Right lobe of liver (tissue), 6 donors: ENCODE results near the gene PNPO. TPM values are rescaled to one million over a fixed set of nuclear protein-coding genes. Genes with fewer than 3 reads are reported as not detected.

Experiments
- ATAC-seq, 4 donors: fragments of 200-7000 bp; cut with Tn5 transposase; one replicate each; pipeline ENCODE4 v1.9.1; 2020; ENCODE audit warnings: mild to moderate bottlenecking in 4 of 4, moderate library complexity in 4 of 4
- DNase-seq, 3 donors: peaks; one replicate each; pipeline ENCODE4 v3.0.0-alpha.2; 2020
- H3K27ac ChIP-seq, 3 donors: fragments of 200-600 bp; one replicate each; pipeline ENCODE4 v1.8.0; 2022
- H3K27me3 ChIP-seq, 2 donors: fragments of 200-600 bp; one replicate each; pipeline ENCODE4 v1.8.0; 2022
- H3K36me3 ChIP-seq, 4 donors: fragments of 200-600 bp; sonication (generic) in 1 of 4; one replicate each; pipeline versions ENCODE4 v1.5.1 to v1.8.0; 2017 to 2022; ENCODE audit warnings: control low read depth in 1 of 4
- H3K4me1 ChIP-seq, 4 donors: fragments of 200-600 bp; sonication (generic) in 1 of 4; one replicate each; pipeline versions ENCODE4 v1.5.1 to v1.8.0; 2017 to 2022; ENCODE audit warnings: control low read depth in 1 of 4
- H3K4me3 ChIP-seq, 3 donors: fragments of 200-600 bp; one replicate each; pipeline ENCODE4 v1.8.0; 2022
- H3K9me3 ChIP-seq, 4 donors: fragments of 200-600 bp; sonication (generic) in 1 of 4; one replicate each; pipeline versions ENCODE4 v1.5.1 to v1.8.0; 2017 to 2022; ENCODE audit warnings: control low read depth in 1 of 4
- CTCF ChIP-seq, 4 donors: fragments of 200-600 bp in 3 of 4; fragments of 450-650 bp in 1 of 4; IDR thresholded peaks; one replicate each; pipeline versions ENCODE4 v1.5.1 to v1.8.0; 2016 to 2022; ENCODE audit warnings: antibody characterized with exemption in 4 of 4, mild to moderate bottlenecking in 2 of 4
- POLR2A ChIP-seq: fragments of 450-650 bp; IDR thresholded peaks from one replicate; pipeline ENCODE4 v1.6.1; 2017; ENCODE audit warnings: antibody characterized with exemption, mild to moderate bottlenecking
- WGBS: methylation state at CpG from one replicate; pipeline ENCODE4 v1.1.6; 2018; ENCODE audit warnings: low coverage, low lambda C conversion rate; ENCODE audit not compliant: insufficient coverage; ENCODE audit errors: missing lambda C conversion rate; 5-methylcytosine and 5-hydroxymethylcytosine counted together
- intact Hi-C, 2 donors: fragments of 100-400 bp; cut with DNase I; formaldehyde crosslinking; loops; one replicate each; pipeline versions ENCODE4 v1.11.2 to v1.14.1; 2022
- total RNA-seq, 6 experiments: library from RNA; depleted of rRNA in 2 of 6; stranded (reverse); fragments of >200 nt in 2 of 6; fragmentation: NEBNext Ultra II Directional in 3 of 6; extraction: Animal tissue kit (Norgen Biotek cat#: 25700) in 3 of 6; gene quantifications; one replicate each; pipeline versions ENCODE4 v1.1.0 to v1.2.4, GENCODE V29; 2016 to 2023
- donor health status: DM: no; HTN: yes; CAD: no.
- donor health status: DM: no; HTN: no; CAD: no.
- donor health status: DM: no; HTN: no; CAD: no.
- donor health status: DM: no; HTN: yes; CAD: no.
- donor health status: DM: no; HTN: yes; CAD: no.

PNPO gene
- total RNA-seq, 6 experiments from 2014 or later = 85.0 to 151 (median 124) TPM

- TF ChIP-seq POLR2A = no peak
- TF ChIP-seq CTCF (IDR thresholded peaks at IDR 0.05) = no peak
- H3K9me3 ChIP-seq = no peaks in the 10 kb centered on the region
- H3K27ac ChIP-seq = no peak overlapping the region
- intact Hi-C loops = no loop called here
- H3K4me3 ChIP-seq = no peak overlapping the region
- H3K27me3 ChIP-seq = no peaks in the 10 kb centered on the region
- no peaks in the 10 kb centered on the region for H3K4me1 ChIP-seq
- ATAC-seq = no peak
- 54% methylated on average over 5 of the region's 10 CpGs for WGBS
- H3K36me3 ChIP-seq = no peaks in the 10 kb centered on the region
- DNase-seq = no peak
Measured at GRCh38 chr17:47989159-47989558, 47.8 kb downstream of the PNPO start.

GRCh38 chr17:47989700-47990099 is 48.3 kb downstream of the PNPO start:
- H3K9me3 ChIP-seq = no peaks in the 10 kb centered on the region
- intact Hi-C loops = no loop called here
- DNase-seq (no peak), ATAC-seq (no peak)
- TF ChIP-seq POLR2A (no peak), CTCF (IDR thresholded peaks at IDR 0.05) (no peak)
- no peaks in the 10 kb centered on the region for H3K27me3 ChIP-seq
- no peaks in the 10 kb centered on the region for H3K4me1 ChIP-seq
- H3K4me3 ChIP-seq = no peak overlapping the region
- WGBS = 67% methylated on average over 1 of the region's 1 CpG
- H3K27ac ChIP-seq = no peak overlapping the region
- no peaks in the 10 kb centered on the region for H3K36me3 ChIP-seq

GRCh38 chr17:47990962-47991731 is 49.8 kb downstream of the PNPO start:
- 54% methylated on average over 2 of the region's 14 CpGs for WGBS
- Histone ChIP-seq H3K36me3 (no peaks in the 10 kb centered on the region), H3K27ac (no peak overlapping the region), H3K9me3 (no peaks in the 10 kb centered on the region), H3K27me3 (no peaks in the 10 kb centered on the region), H3K4me3 (no peak overlapping the region), H3K4me1 (no peaks in the 10 kb centered on the region)
- DNase-seq (no peak), ATAC-seq (no peak)
- intact Hi-C loops = no loop called here
- TF ChIP-seq POLR2A (no peak), CTCF (IDR thresholded peaks at IDR 0.05) (no peak)

- TF ChIP-seq CTCF (IDR thresholded peaks at IDR 0.05) (no peak), POLR2A (no peak)
- intact Hi-C loops = no loop called here
- Histone ChIP-seq H3K4me1 (no peaks in the 10 kb centered on the region), H3K9me3 (no peaks in the 10 kb centered on the region), H3K4me3 (no peak overlapping the region), H3K27ac (no peak overlapping the region), H3K36me3 (no peaks in the 10 kb centered on the region), H3K27me3 (no peaks in the 10 kb centered on the region)
- ATAC-seq = no peak
- no peak for DNase-seq
- 47% methylated on average over 4 of the region's 4 CpGs for WGBS
Measured at GRCh38 chr17:47992216-47992615, 50.8 kb downstream of the PNPO start.
